Fibroblast of lung (primary cell): ENCODE results near the gene MORN1.

ENCODE experiments used
- CTCF ChIP-seq, 2 donors: IDR thresholded peaks in 1 of 2; conservative IDR thresholded peaks in 1 of 2; 1 replicate in 1 of 2; 2 replicates in 1 of 2; pipeline ENCODE4 v1.5.1; 2011 to 2012; ENCODE audit warnings: low read length in 2 of 2, control low read depth in 1 of 2, inconsistent platforms in 1 of 2, low read depth in 1 of 2, mild to moderate bottlenecking in 1 of 2
- EZH2 ChIP-seq: IDR thresholded peaks from 2 replicates; pipeline ENCODE4 v1.5.1; 2012; ENCODE audit warnings: low read length, control low read depth, mild to moderate bottlenecking; ENCODE audit errors: missing control alignments

- TF ChIP-seq CTCF (conservative IDR thresholded peaks at IDR 0.05 in 1 of 2, IDR thresholded peaks at IDR 0.05 in 1 of 2; ENCODE audit: low read depth in 1 of 2, low read length in 2 of 2) (no peak), EZH2 (no peak)
Observed at GRCh38 chr1:2432441-2432844, 41.1 kb upstream of the MORN1 start.
